BJ (cell line): ENCODE results near the gene MEAK7. TPM values are rescaled to one million over a fixed set of nuclear protein-coding genes. Genes with fewer than 3 reads are reported as not detected.

Experiments
- CTCF ChIA-PET: fragments of 350-600 bp; formaldehyde crosslinking; extraction: SDS; loops from one replicate; lab custom pipeline; 2021; ENCODE audit warnings: antibody characterized with exemption, inconsistent platforms; lab: Yijun Ruan, JAX
- POLR2A ChIA-PET: fragments of 300-600 bp; sonication (Branson Sonifier 250); formaldehyde crosslinking; extraction: SDS; loops from one replicate; lab custom pipeline; 2021; ENCODE audit warnings: antibody characterized with exemption; lab: Charles Lee
- DNase-seq: peaks from one replicate; pipeline ENCODE4 v3.0.0-alpha.2; 2011; ENCODE audit warnings: low read depth
- H3K27me3 ChIP-seq: 2 replicates; pipeline ENCODE4 v1.6.0; 2011; ENCODE audit warnings: low read length; ENCODE audit not compliant: control insufficient read depth, insufficient read depth
- H3K36me3 ChIP-seq: 2 replicates; pipeline ENCODE4 v1.5.1; 2011; ENCODE audit warnings: low read length; ENCODE audit not compliant: control insufficient read depth, insufficient read depth
- H3K4me3 ChIP-seq: 2 replicates; pipeline ENCODE4 v1.5.1; 2011; ENCODE audit warnings: low read depth, mild to moderate bottlenecking, control low read depth, low read length
- CTCF ChIP-seq: IDR thresholded peaks from 2 replicates; pipeline ENCODE4 v1.5.1; 2011; ENCODE audit warnings: low read depth, mild to moderate bottlenecking, control low read depth, inconsistent platforms, low read length, moderate library complexity; ENCODE audit not compliant: insufficient read depth
- polyA plus RNA-seq: library from polyadenylated mRNA; depleted of rRNA; stranded (reverse); fragments of >200 nt; gene quantifications from 2 replicates; pipeline ENCODE4 v1.2.3, GENCODE V29; 2011; rRNA removed

MEAK7 gene
- polyA plus RNA-seq, 1 experiment: 41.2 TPM

- CTCF ChIA-PET: interaction anchor here (2.0 kb wide), 1 partner anchor 24 kb away, joined by 6 read pairs; no protein-coding TSS in a partner anchor
- TF ChIP-seq CTCF: no peak
- Histone ChIP-seq H3K27me3 (no peaks in the 10 kb centered on the region), H3K36me3 (peaks cover 11% of the 10 kb centered on the region), H3K4me3 (no peak overlapping the region)
- DNase-seq: no peak
- POLR2A ChIA-PET: no interaction called here
Measured at GRCh38 chr16:84459941-84460405, 44.5 kb downstream of the MEAK7 start.

- H3K36me3 ChIP-seq: peaks cover 10% of the 10 kb centered on the region
- H3K27me3 ChIP-seq: no peaks in the 10 kb centered on the region
- no peak overlapping the region for H3K4me3 ChIP-seq
- TF ChIP-seq CTCF: no peak
- CTCF ChIA-PET: interaction anchor here (2.0 kb wide), 1 partner anchor 24 kb away, joined by 6 read pairs; no protein-coding TSS in a partner anchor
- DNase-seq: no peak
- POLR2A ChIA-PET: no interaction called here
Measured at GRCh38 chr16:84459533-84459894, 44.9 kb downstream of the MEAK7 start.

- Histone ChIP-seq H3K27me3 (no peaks in the 10 kb centered on the region), H3K36me3 (peaks cover 9% of the 10 kb centered on the region), H3K4me3 (no peak overlapping the region)
- DNase-seq: no peak
- CTCF ChIA-PET: no interaction called here
- POLR2A ChIA-PET: no interaction called here
- TF ChIP-seq CTCF: no peak
Measured at GRCh38 chr16:84458606-84459532, 45.6 kb downstream of the MEAK7 start.

GRCh38 chr16:84455031-84455430 is 49.4 kb downstream of the MEAK7 start:
- ChIA-PET CTCF (no interaction called here), POLR2A (no interaction called here)
- Histone ChIP-seq H3K36me3 (no peaks in the 10 kb centered on the region), H3K27me3 (no peaks in the 10 kb centered on the region), H3K4me3 (no peak overlapping the region)
- TF ChIP-seq CTCF: no peak
- DNase-seq: no peak

Other genes starting within 250 kb of the MEAK7 start
- 62.1 and 85.8 TPM in 2 replicates for gene WFDC1, start 209.8 kb downstream of the MEAK7 start, polyA plus RNA-seq
- gene ATP2C2, start 136.1 kb downstream of the MEAK7 start, polyA plus RNA-seq: not detected in 2 replicates
- gene COTL1, start 113.4 kb upstream of the MEAK7 start, polyA plus RNA-seq: 161 and 166 TPM in 2 replicates
- gene KLHL36, start 143.9 kb upstream of the MEAK7 start, polyA plus RNA-seq: 33.2 and 43.7 TPM in 2 replicates
- 39.6 and 55.1 TPM in 2 replicates for gene USP10, start 195.3 kb upstream of the MEAK7 start, polyA plus RNA-seq